Natural killer cell (primary cell): Measurements from ENCODE around the gene WDR53. TPM values are rescaled to one million over a fixed set of nuclear protein-coding genes. Genes with fewer than 3 reads are reported as not detected.

Source experiments
- ATAC-seq, 3 donors: fragments of 150-1000 bp in 2 of 3; fragments of 200-7000 bp in 1 of 3; cut with Tn5 transposase; 1 replicate in 1 of 3; 2 replicates in 2 of 3; pipeline ENCODE4 v1.10.0; 2021; ENCODE audit warnings: mild to moderate bottlenecking in 2 of 3, moderate library complexity in 2 of 3
- DNase-seq, 2 donors: peaks; one replicate each; pipeline versions ENCODE4 v3.0.0 to v3.0.0-alpha.2; 2013 to 2021; ENCODE audit warnings: mixed read lengths in 1 of 2
- H3K27ac ChIP-seq: one replicate; pipeline ENCODE4 v1.5.1; 2013; ENCODE audit warnings: mild to moderate bottlenecking, low read length
- H3K27me3 ChIP-seq: one replicate; pipeline ENCODE4 v1.6.1; 2013; ENCODE audit warnings: low read length; ENCODE audit not compliant: control insufficient read depth, insufficient read depth
- H3K36me3 ChIP-seq: one replicate; pipeline ENCODE4 v1.6.1; 2013; ENCODE audit warnings: low read length; ENCODE audit not compliant: control insufficient read depth, insufficient read depth
- H3K4me1 ChIP-seq: one replicate; pipeline ENCODE4 v1.6.1; 2013; ENCODE audit warnings: low read length; ENCODE audit not compliant: control insufficient read depth, insufficient read depth
- H3K4me3 ChIP-seq: one replicate; pipeline ENCODE4 v1.5.1; 2013; ENCODE audit warnings: low read length
- H3K9me3 ChIP-seq: one replicate; pipeline ENCODE4 v1.6.1; 2013; ENCODE audit warnings: low read length; ENCODE audit not compliant: control insufficient read depth, insufficient read depth
- H3K27ac Mint-ChIP-seq, 2 donors: one replicate each; pipeline ENCODE4 v1.8.0; 2022; ENCODE audit warnings: mild to moderate bottlenecking in 2 of 2, mixed read lengths in 2 of 2, moderate library complexity in 1 of 2
- H3K27me3 Mint-ChIP-seq, 2 donors: one replicate each; pipeline ENCODE4 v1.8.0; 2022; ENCODE audit warnings: low read depth in 2 of 2, mixed read lengths in 2 of 2
- H3K36me3 Mint-ChIP-seq: one replicate; pipeline ENCODE4 v1.8.0; 2022; ENCODE audit warnings: mixed read lengths
- H3K4me1 Mint-ChIP-seq, 2 donors: one replicate each; pipeline ENCODE4 v1.8.0; 2022; ENCODE audit warnings: mixed read lengths in 2 of 2
- H3K4me3 Mint-ChIP-seq: one replicate; pipeline ENCODE4 v1.8.0; 2022; ENCODE audit warnings: mild to moderate bottlenecking, moderate library complexity, mixed read lengths
- H3K9me3 Mint-ChIP-seq, 2 donors: one replicate each; pipeline ENCODE4 v1.8.0; 2022; ENCODE audit warnings: mixed read lengths in 2 of 2
- CTCF ChIP-seq: fragments of 200-600 bp; IDR thresholded peaks from one replicate; pipeline ENCODE4 v1.8.0; 2022; ENCODE audit warnings: antibody characterized with exemption
- WGBS: methylation state at CpG from one replicate; pipeline ENCODE4 v1.1.7; 2013; ENCODE audit warnings: missing lambda C conversion rate; ENCODE audit not compliant: insufficient coverage; 5-methylcytosine and 5-hydroxymethylcytosine counted together
- intact Hi-C: fragments of 100-400 bp; cut with micrococcal nuclease; formaldehyde crosslinking; loops from one replicate; pipeline ENCODE4 v1.14.2; 2022
- total RNA-seq, 4 donors: library from RNA; stranded (reverse); fragments of 120-200 nt in 1 of 4; gene quantifications; one replicate each; pipeline versions ENCODE4 v1.2.3 to v1.2.4, GENCODE V29; 2013 to 2022

The WDR53 gene
- total RNA-seq, 3 donors from 2014 or later (not counting 1 experiment from before 2014, with no cell fraction given) = 13.5 to 16.2 (median 14.7) TPM

- peaks cover 4% of the 10 kb centered on the region for H3K4me1 ChIP-seq
- intact Hi-C loops = no loop called here
- no peaks in the 10 kb centered on the region for H3K27me3 Mint-ChIP-seq
- H3K4me3 ChIP-seq = no peak overlapping the region
- no peaks in the 10 kb centered on the region for H3K9me3 ChIP-seq
- ATAC-seq (no peak), DNase-seq (peak in 1 of 2 donors; percentile 82)
- peaks cover 9 to 10% of the 10 kb centered on the region in 2 donors for H3K4me1 Mint-ChIP-seq
- no peaks in the 10 kb centered on the region for H3K9me3 Mint-ChIP-seq
- no peak overlapping the region for H3K4me3 Mint-ChIP-seq
- H3K27me3 ChIP-seq = no peaks in the 10 kb centered on the region
- H3K36me3 Mint-ChIP-seq = no peaks in the 10 kb centered on the region
- H3K27ac ChIP-seq = no peak overlapping the region
- no peak overlapping the region for H3K27ac Mint-ChIP-seq
- TF ChIP-seq CTCF = no peak
- no peaks in the 10 kb centered on the region for H3K36me3 ChIP-seq
- WGBS = 46% methylated on average over 13 of the region's 13 CpGs
These were observed 36.2 kb upstream of the WDR53 start for GRCh38 chr3:196604548-196604947.

- Mint-ChIP-seq H3K36me3 (no peaks in the 10 kb centered on the region), H3K27me3 (no peaks in the 10 kb centered on the region), H3K9me3 (no peaks in the 10 kb centered on the region), H3K27ac (no peak overlapping the region), H3K4me1 (peaks cover under 1 to 2% of the 10 kb centered on the region in 2 donors), H3K4me3 (no peak overlapping the region)
- no peak for ATAC-seq
- no peaks in the 10 kb centered on the region for H3K4me1 ChIP-seq
- intact Hi-C loops = no loop called here
- no peaks in the 10 kb centered on the region for H3K36me3 ChIP-seq
- H3K9me3 ChIP-seq = no peaks in the 10 kb centered on the region
- H3K4me3 ChIP-seq = no peak overlapping the region
- no peak for TF ChIP-seq CTCF
- no peak for DNase-seq
- WGBS = 93% methylated on average over 6 of the region's 7 CpGs
- H3K27ac ChIP-seq = no peak overlapping the region
- no peaks in the 10 kb centered on the region for H3K27me3 ChIP-seq
These were observed 35.3 kb upstream of the WDR53 start for GRCh38 chr3:196603683-196604082.

- ATAC-seq (no peak), DNase-seq (no peak)
- 95% methylated on average over 6 of the region's 6 CpGs for WGBS
- Histone ChIP-seq H3K36me3 (no peaks in the 10 kb centered on the region), H3K9me3 (no peaks in the 10 kb centered on the region), H3K27me3 (no peaks in the 10 kb centered on the region), H3K4me3 (no peak overlapping the region), H3K27ac (no peak overlapping the region), H3K4me1 (peaks cover 4% of the 10 kb centered on the region)
- intact Hi-C loops = no loop called here
- H3K4me3 Mint-ChIP-seq = no peak overlapping the region
- no peaks in the 10 kb centered on the region for H3K36me3 Mint-ChIP-seq
- TF ChIP-seq CTCF = no peak
- H3K4me1 Mint-ChIP-seq = peaks cover 10 to 11% of the 10 kb centered on the region in 2 donors
- H3K27me3 Mint-ChIP-seq = no peaks in the 10 kb centered on the region
- H3K27ac Mint-ChIP-seq = no peak overlapping the region
- H3K9me3 Mint-ChIP-seq = no peaks in the 10 kb centered on the region
These were observed 34.3 kb upstream of the WDR53 start for GRCh38 chr3:196602673-196603072.

DNA sequence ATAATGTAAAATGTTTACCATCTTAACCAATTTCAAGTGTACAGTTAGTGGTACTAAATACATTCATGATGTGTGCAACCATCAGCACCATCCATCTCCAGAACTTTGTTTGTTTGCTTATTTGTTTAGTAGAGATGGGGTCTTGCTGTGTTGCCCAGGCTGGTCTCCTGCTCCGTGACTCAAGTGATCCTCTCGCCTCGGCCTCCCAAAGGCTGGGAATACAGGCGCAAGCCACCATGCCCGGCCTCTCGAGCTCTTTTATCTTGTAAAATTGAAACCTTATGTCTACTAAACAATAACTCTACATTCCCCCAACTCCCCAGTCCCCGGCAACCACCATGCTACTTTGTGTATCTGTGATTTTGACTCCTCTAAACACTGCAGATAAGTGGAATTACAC, 32.0 kb upstream of the WDR53 start:
- Mint-ChIP-seq H3K4me1 (peaks cover 11% of the 10 kb centered on the region in 2 donors), H3K27ac (no peak overlapping the region), H3K27me3 (peaks cover 5 to 9% of the 10 kb centered on the region in 2 donors), H3K36me3 (no peaks in the 10 kb centered on the region), H3K9me3 (no peaks in the 10 kb centered on the region), H3K4me3 (no peak overlapping the region)
- no peak for ATAC-seq
- WGBS = 98% methylated on average over 7 of the region's 7 CpGs
- no peak for TF ChIP-seq CTCF
- Histone ChIP-seq H3K27me3 (no peaks in the 10 kb centered on the region), H3K4me3 (no peak overlapping the region), H3K36me3 (no peaks in the 10 kb centered on the region), H3K9me3 (no peaks in the 10 kb centered on the region), H3K4me1 (peaks cover 4% of the 10 kb centered on the region), H3K27ac (no peak overlapping the region)
- DNase-seq = no peak
- intact Hi-C loops = no loop called here
